H1 (cell line): Measurements from ENCODE around the gene STEAP3. TPM values are rescaled to one million over a fixed set of nuclear protein-coding genes. Genes with fewer than 3 reads are reported as not detected.

Experiments
- CBX8 ChIP-seq: fragments of 300-800, 300-1000 bp; sonication (generic); IDR thresholded peaks from 2 replicates; pipeline ENCODE4 v1.7.1; 2016; ENCODE audit warnings: low read depth, low read length, borderline replicate concordance
- CHD2 ChIP-seq: IDR thresholded peaks from 2 replicates; pipeline ENCODE4 v1.6.1; 2012; ENCODE audit warnings: low read length, improper control_type of control experiment
- EP300 ChIP-seq, 2 experiments: IDR thresholded peaks; 1 replicate in 1 of 2; 2 replicates in 1 of 2; pipeline ENCODE4 v1.6.1; 2011 to 2012; ENCODE audit warnings: low read depth in 2 of 2, low read length in 2 of 2, mild to moderate bottlenecking in 2 of 2, borderline replicate concordance in 1 of 2, inconsistent platforms in 1 of 2, moderate library complexity in 1 of 2
- GTF2F1 ChIP-seq: IDR thresholded peaks from 2 replicates; pipeline ENCODE4 v1.6.1; 2012; ENCODE audit warnings: low read depth, low read length, improper control_type of control experiment, borderline replicate concordance
- KDM1A ChIP-seq: fragments of 200-600, 300-600 bp; sonication (generic); IDR thresholded peaks from 2 replicates; pipeline ENCODE4 v1.7.1; 2016; ENCODE audit warnings: mild to moderate bottlenecking, low read length, borderline replicate concordance
- KDM4A ChIP-seq: IDR thresholded peaks from one replicate; pipeline ENCODE4 v1.7.1; 2012; ENCODE audit warnings: low read depth, mild to moderate bottlenecking, moderate library complexity, low read length, inconsistent platforms; ENCODE audit not compliant: severe bottlenecking
- NRF1 ChIP-seq: IDR thresholded peaks from 2 replicates; pipeline ENCODE4 v1.6.1; 2011; ENCODE audit warnings: mild to moderate bottlenecking, low read depth, low read length, improper control_type of control experiment
- RAD21 ChIP-seq, 2 experiments: IDR thresholded peaks in 1 of 2; conservative IDR thresholded peaks in 1 of 2; 2 replicates each; pipeline ENCODE4 v1.6.1; 2011; ENCODE audit warnings: low read depth in 2 of 2, low read length in 2 of 2, improper control_type of control experiment in 1 of 2, inconsistent platforms in 1 of 2, mild to moderate bottlenecking in 1 of 2, moderate library complexity in 1 of 2
- SRF ChIP-seq: IDR thresholded peaks from 2 replicates; pipeline ENCODE4 v1.6.1; 2011; ENCODE audit warnings: mild to moderate bottlenecking, low read depth, low read length, moderate library complexity
- TCF12 ChIP-seq: IDR thresholded peaks from 2 replicates; pipeline ENCODE4 v1.6.1; 2011; ENCODE audit warnings: low read depth, mild to moderate bottlenecking, low read length
- ZNF274 ChIP-seq: IDR thresholded peaks from 2 replicates; pipeline ENCODE4 v1.7.0; 2012; ENCODE audit warnings: low read length, borderline replicate concordance; ENCODE audit errors: extremely low read depth
- polyA plus RNA-seq, 7 experiments: library from polyadenylated mRNA; depleted of rRNA in 3 of 7; stranded (reverse) in 5 of 7; unstranded in 2 of 7; fragments of >200 nt in 5 of 7; fragments of 200-250 nt in 2 of 7; gene quantifications; 1 replicate in 5 of 7; 2 replicates in 1 of 7; 4 replicates in 1 of 7; pipeline versions ENCODE4 v1.2.1 to v1.2.3, GENCODE V29; 2011 to 2013; ENCODE audit warnings: missing spikeins in 2 of 7, mixed read lengths in 2 of 7
- total RNA-seq: library from RNA; stranded (reverse); fragmentation: NEBNext Ultra II Directional; extraction: Animal tissue kit (Norgen Biotek cat#: 25700); gene quantifications from 2 replicates; pipeline ENCODE4 v1.2.1, GENCODE V29; 2021
- TF ChIP-seq, protein P1 (sequence below): fragments of 300-600 bp; sonication (generic); IDR thresholded peaks from 2 replicates; pipeline ENCODE4 v1.7.1; 2012; ENCODE audit warnings: low read length, moderate library complexity, mild to moderate bottlenecking, inconsistent platforms; ENCODE audit not compliant: insufficient replicate concordance

STEAP3 gene
- total and polyA plus RNA-seq, 2 of the 8 experiments (the other 6 are each of a cell fraction or from before 2014, with no cell fraction given) = 21.7 to 27.9 TPM

DNA sequence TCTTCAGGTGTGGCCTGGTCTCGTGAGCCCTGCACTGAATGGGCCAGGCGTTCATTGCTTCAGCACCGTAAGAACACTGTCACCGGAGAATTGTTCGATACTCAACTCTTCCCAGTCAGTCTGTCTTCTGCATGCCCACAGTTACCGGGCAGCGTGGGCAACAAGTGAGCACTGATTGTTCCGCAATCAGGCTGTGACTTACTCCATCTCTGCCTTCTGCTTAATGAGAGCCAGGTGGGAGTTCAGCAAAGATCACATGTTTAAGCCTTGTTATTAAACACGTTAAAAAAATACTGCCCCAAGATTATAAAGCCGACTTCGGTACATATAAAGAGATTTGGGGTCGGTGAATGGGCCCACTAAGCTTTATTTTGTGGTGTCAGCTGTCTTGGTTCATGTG lies 3.7 kb downstream of the STEAP3 start (continued):
- TF ChIP-seq, protein P1, sequence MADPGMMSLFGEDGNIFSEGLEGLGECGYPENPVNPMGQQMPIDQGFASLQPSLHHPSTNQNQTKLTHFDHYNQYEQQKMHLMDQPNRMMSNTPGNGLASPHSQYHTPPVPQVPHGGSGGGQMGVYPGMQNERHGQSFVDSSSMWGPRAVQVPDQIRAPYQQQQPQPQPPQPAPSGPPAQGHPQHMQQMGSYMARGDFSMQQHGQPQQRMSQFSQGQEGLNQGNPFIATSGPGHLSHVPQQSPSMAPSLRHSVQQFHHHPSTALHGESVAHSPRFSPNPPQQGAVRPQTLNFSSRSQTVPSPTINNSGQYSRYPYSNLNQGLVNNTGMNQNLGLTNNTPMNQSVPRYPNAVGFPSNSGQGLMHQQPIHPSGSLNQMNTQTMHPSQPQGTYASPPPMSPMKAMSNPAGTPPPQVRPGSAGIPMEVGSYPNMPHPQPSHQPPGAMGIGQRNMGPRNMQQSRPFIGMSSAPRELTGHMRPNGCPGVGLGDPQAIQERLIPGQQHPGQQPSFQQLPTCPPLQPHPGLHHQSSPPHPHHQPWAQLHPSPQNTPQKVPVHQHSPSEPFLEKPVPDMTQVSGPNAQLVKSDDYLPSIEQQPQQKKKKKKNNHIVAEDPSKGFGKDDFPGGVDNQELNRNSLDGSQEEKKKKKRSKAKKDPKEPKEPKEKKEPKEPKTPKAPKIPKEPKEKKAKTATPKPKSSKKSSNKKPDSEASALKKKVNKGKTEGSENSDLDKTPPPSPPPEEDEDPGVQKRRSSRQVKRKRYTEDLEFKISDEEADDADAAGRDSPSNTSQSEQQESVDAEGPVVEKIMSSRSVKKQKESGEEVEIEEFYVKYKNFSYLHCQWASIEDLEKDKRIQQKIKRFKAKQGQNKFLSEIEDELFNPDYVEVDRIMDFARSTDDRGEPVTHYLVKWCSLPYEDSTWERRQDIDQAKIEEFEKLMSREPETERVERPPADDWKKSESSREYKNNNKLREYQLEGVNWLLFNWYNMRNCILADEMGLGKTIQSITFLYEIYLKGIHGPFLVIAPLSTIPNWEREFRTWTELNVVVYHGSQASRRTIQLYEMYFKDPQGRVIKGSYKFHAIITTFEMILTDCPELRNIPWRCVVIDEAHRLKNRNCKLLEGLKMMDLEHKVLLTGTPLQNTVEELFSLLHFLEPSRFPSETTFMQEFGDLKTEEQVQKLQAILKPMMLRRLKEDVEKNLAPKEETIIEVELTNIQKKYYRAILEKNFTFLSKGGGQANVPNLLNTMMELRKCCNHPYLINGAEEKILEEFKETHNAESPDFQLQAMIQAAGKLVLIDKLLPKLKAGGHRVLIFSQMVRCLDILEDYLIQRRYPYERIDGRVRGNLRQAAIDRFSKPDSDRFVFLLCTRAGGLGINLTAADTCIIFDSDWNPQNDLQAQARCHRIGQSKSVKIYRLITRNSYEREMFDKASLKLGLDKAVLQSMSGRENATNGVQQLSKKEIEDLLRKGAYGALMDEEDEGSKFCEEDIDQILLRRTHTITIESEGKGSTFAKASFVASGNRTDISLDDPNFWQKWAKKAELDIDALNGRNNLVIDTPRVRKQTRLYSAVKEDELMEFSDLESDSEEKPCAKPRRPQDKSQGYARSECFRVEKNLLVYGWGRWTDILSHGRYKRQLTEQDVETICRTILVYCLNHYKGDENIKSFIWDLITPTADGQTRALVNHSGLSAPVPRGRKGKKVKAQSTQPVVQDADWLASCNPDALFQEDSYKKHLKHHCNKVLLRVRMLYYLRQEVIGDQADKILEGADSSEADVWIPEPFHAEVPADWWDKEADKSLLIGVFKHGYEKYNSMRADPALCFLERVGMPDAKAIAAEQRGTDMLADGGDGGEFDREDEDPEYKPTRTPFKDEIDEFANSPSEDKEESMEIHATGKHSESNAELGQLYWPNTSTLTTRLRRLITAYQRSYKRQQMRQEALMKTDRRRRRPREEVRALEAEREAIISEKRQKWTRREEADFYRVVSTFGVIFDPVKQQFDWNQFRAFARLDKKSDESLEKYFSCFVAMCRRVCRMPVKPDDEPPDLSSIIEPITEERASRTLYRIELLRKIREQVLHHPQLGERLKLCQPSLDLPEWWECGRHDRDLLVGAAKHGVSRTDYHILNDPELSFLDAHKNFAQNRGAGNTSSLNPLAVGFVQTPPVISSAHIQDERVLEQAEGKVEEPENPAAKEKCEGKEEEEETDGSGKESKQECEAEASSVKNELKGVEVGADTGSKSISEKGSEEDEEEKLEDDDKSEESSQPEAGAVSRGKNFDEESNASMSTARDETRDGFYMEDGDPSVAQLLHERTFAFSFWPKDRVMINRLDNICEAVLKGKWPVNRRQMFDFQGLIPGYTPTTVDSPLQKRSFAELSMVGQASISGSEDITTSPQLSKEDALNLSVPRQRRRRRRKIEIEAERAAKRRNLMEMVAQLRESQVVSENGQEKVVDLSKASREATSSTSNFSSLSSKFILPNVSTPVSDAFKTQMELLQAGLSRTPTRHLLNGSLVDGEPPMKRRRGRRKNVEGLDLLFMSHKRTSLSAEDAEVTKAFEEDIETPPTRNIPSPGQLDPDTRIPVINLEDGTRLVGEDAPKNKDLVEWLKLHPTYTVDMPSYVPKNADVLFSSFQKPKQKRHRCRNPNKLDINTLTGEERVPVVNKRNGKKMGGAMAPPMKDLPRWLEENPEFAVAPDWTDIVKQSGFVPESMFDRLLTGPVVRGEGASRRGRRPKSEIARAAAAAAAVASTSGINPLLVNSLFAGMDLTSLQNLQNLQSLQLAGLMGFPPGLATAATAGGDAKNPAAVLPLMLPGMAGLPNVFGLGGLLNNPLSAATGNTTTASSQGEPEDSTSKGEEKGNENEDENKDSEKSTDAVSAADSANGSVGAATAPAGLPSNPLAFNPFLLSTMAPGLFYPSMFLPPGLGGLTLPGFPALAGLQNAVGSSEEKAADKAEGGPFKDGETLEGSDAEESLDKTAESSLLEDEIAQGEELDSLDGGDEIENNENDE = no peak
- no peak for TF ChIP-seq SRF
- TF ChIP-seq ZNF274 = no peak
- no peak for TF ChIP-seq CBX8
- TF ChIP-seq KDM4A = no peak
- TF ChIP-seq RAD21 (IDR thresholded peaks at IDR 0.05 in 1 of 2, conservative IDR thresholded peaks at IDR 0.05 in 1 of 2; ENCODE audit: low read depth in 2 of 2, low read length in 2 of 2) = no peak
- TF ChIP-seq EP300 (IDR thresholded peaks at IDR 0.05; ENCODE audit: borderline replicate concordance in 1 of 2, low read depth in 2 of 2, low read length in 2 of 2) = no peak
- no peak for TF ChIP-seq TCF12
- TF ChIP-seq CHD2 = no peak
- no peak for TF ChIP-seq NRF1
- TF ChIP-seq GTF2F1 = no peak
- no peak for TF ChIP-seq KDM1A
